Medulla oblongata (tissue), 1 donor: Measurements from ENCODE around the gene PRPH2.
"Not testable (repeated sequence)": the region's sequence is repeated elsewhere in the genome, so short reads cannot be mapped to it uniquely, and the experiment has no call there.

ENCODE experiments used
- DNase-seq: peaks from one replicate; pipeline ENCODE4 v3.0.0-alpha.2; 2015; ENCODE audit errors: extremely low spot score

PRPH2 gene

GRCh38 chr6:42698217-42698616 lies 24.2 kb downstream of the PRPH2 start:
- DNase-seq = no peak

- DNase-seq = no peak
Measured at GRCh38 chr6:42697268-42697655, 25.1 kb downstream of the PRPH2 start.

GRCh38 chr6:42696526-42697267 lies 25.7 kb downstream of the PRPH2 start:
- no peak for DNase-seq

- no peak for DNase-seq
Measured at GRCh38 chr6:42694586-42694985, 27.8 kb downstream of the PRPH2 start.

GRCh38 chr6:42693725-42694323 lies 28.6 kb downstream of the PRPH2 start:
- DNase-seq = no peak

GRCh38 chr6:42692137-42692911 lies 30.1 kb downstream of the PRPH2 start:
- no peak for DNase-seq

GRCh38 chr6:42690872-42691271 lies 31.5 kb downstream of the PRPH2 start:
- DNase-seq = no peak

GRCh38 chr6:42690151-42690702 lies 32.2 kb downstream of the PRPH2 start:
- no peak for DNase-seq

GRCh38 chr6:42689371-42689770 lies 33.0 kb downstream of the PRPH2 start:
- no peak for DNase-seq

- no peak for DNase-seq
Measured at GRCh38 chr6:42688281-42688680, 34.1 kb downstream of the PRPH2 start.

- DNase-seq = no peak
Measured at GRCh38 chr6:42679358-42679757, 43.0 kb downstream of the PRPH2 start.

- no peak for DNase-seq
Measured at GRCh38 chr6:42674780-42675179, 47.6 kb downstream of the PRPH2 start.

GRCh38 chr6:42674368-42674767 lies 48.0 kb downstream of the PRPH2 start:
- DNase-seq = not testable (repeated sequence)

- DNase-seq = no peak
Measured at GRCh38 chr6:42664718-42665117, 57.7 kb downstream of the PRPH2 start.

GRCh38 chr6:42661540-42662153 lies 60.8 kb downstream of the PRPH2 start:
- peak; percentile 88 for DNase-seq

- DNase-seq = no peak
Measured at GRCh38 chr6:42659806-42660205, 62.6 kb downstream of the PRPH2 start.

GRCh38 chr6:42653851-42654250 lies 68.5 kb downstream of the PRPH2 start:
- no peak for DNase-seq

- no peak for DNase-seq
Measured at GRCh38 chr6:42652024-42652746, 70.2 kb downstream of the PRPH2 start.
